ENCODE data around the gene DOCK7.

The DOCK7 gene

GRCh38 chr1:62523860-62524259 is 164.3 kb downstream of the DOCK7 start:
- DNase-seq: no peak

- no peak for DNase-seq
Observed at GRCh38 chr1:62516600-62516999, 171.6 kb downstream of the DOCK7 start.

- no peak for DNase-seq
Observed at GRCh38 chr1:62514746-62515423, 173.3 kb downstream of the DOCK7 start.

GRCh38 chr1:62513013-62513412 is 175.2 kb downstream of the DOCK7 start:
- DNase-seq: no peak

- no peak for DNase-seq
Observed at GRCh38 chr1:62509028-62509427, 179.2 kb downstream of the DOCK7 start.

- peak; percentile 1 for DNase-seq
Observed at GRCh38 chr1:62508187-62508758, 179.9 kb downstream of the DOCK7 start.

GRCh38 chr1:62500210-62500609 is 188.0 kb downstream of the DOCK7 start:
- no peak for DNase-seq

GRCh38 chr1:62494137-62494536 is 194.0 kb downstream of the DOCK7 start:
- DNase-seq: no peak

GRCh38 chr1:62493656-62494055 is 194.5 kb downstream of the DOCK7 start:
- DNase-seq: no peak

- no peak for DNase-seq
Observed at GRCh38 chr1:62492521-62492920, 195.7 kb downstream of the DOCK7 start.

GRCh38 chr1:62487956-62488355 is 200.2 kb downstream of the DOCK7 start:
- DNase-seq: no peak

- DNase-seq: no peak
Observed at GRCh38 chr1:62484824-62485468, 203.2 kb downstream of the DOCK7 start.

- DNase-seq: no peak
Observed at GRCh38 chr1:62481681-62482080, 206.5 kb downstream of the DOCK7 start.

GRCh38 chr1:62476525-62477219 is 211.5 kb downstream of the DOCK7 start:
- no peak for DNase-seq

- DNase-seq: no peak
Observed at GRCh38 chr1:62467092-62467491, 221.1 kb downstream of the DOCK7 start.

- no peak for DNase-seq
Observed at GRCh38 chr1:62462370-62462769, 225.8 kb downstream of the DOCK7 start.

GRCh38 chr1:62457955-62458354 is 230.2 kb downstream of the DOCK7 start:
- no peak for DNase-seq

GRCh38 chr1:62452951-62453350 is 235.2 kb downstream of the DOCK7 start:
- DNase-seq: no peak

- no peak for DNase-seq
Observed at GRCh38 chr1:62450301-62450700, 237.9 kb downstream of the DOCK7 start.

- no peak for DNase-seq
Observed at GRCh38 chr1:62448221-62448933, 239.8 kb downstream of the DOCK7 start.

- no peak for DNase-seq
Observed at GRCh38 chr1:62444701-62445100, 243.5 kb downstream of the DOCK7 start.

GRCh38 chr1:62439652-62440371 is 248.4 kb downstream of the DOCK7 start:
- no peak for DNase-seq
